GM21717 (cell line): ENCODE data around the gene RABGGTA.

Experiments
- ATAC-seq: cut with Tn5 transposase; IDR thresholded peaks from one replicate; pipeline ENCODE4 v1.9.1; 2021; ENCODE audit warnings: mild to moderate bottlenecking, moderate library complexity; ENCODE audit not compliant: unreplicated experiment

The RABGGTA gene, protein sequence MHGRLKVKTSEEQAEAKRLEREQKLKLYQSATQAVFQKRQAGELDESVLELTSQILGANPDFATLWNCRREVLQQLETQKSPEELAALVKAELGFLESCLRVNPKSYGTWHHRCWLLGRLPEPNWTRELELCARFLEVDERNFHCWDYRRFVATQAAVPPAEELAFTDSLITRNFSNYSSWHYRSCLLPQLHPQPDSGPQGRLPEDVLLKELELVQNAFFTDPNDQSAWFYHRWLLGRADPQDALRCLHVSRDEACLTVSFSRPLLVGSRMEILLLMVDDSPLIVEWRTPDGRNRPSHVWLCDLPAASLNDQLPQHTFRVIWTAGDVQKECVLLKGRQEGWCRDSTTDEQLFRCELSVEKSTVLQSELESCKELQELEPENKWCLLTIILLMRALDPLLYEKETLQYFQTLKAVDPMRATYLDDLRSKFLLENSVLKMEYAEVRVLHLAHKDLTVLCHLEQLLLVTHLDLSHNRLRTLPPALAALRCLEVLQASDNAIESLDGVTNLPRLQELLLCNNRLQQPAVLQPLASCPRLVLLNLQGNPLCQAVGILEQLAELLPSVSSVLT

DNA sequence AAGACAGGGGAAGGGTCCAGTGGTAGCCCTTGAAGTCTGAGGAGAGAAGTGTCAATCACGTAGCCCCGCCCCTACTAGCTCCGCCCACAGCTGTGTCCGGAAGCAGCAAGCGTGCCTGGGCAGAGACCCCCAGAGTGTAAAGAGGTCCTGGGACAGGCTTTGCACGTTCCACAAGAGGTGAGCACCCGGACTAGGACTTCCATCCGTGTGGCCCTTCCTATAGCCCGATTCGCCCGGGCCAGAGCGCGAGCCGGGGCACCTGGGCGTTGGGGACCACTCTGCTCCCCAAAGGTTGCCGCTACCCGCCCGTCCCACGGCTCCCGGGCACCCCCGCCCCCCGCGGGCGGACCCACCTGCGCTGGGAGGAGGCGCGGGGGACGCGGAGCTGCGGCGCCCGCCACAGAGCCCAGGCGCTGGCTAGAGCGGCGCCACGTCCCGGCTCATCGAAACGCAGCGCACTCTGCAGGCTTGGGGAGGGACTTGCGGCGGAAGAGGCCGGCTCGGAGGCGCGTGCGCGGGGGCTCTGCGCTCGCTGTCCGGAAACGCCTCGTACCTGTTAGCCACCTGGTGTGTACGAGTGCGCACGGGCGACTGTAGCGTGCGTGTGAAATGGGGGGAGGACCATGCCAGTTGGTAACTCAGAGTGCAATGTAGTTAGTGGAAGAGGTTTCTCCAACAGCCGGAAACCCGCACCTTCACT is at the start of gene RABGGTA:
Gene RABGGTA, minus strand, starts transcription at position 464 of the 700 bp plus-strand sequence. CDS start 482 bp downstream, outside the sequence.
- peak; percentile 72 for ATAC-seq

DNA sequence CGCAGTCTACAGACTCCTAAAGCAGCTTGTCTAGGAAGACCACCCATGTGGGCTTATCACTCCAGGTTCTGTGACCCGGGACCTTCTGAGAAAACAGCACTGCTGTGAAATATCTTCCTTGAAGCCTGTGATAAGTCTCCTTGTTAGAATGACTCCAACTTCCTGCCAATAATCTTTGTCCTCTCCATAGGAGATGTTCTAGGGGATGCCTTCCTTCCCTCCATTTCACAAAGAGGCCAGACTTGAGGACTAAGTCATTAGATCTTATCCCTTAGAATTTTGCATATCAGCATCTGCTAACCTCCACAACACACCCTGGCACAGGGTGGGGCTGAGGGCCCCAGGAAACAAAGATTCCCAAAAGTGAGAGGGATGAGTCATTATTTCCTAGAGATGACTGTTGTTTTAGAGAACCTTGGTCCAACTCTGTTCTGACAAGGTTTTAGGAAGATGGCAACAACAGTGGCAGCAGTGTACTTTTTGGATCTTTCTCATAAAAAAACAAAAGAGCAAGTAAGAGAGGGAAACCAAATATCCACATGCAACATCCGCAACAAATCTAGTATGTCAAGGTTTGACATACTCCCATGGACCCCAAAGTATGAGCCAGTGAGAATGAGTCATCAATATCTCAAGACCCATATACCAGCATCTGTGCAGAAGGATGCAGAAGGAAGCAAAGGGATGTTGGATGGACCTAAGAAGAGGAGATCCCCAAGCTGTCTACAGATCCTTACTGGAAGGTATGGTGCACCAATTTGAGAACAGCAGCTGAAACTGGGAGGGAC is 45.9 kb upstream of the RABGGTA start:
- ATAC-seq, result no peak

DNA sequence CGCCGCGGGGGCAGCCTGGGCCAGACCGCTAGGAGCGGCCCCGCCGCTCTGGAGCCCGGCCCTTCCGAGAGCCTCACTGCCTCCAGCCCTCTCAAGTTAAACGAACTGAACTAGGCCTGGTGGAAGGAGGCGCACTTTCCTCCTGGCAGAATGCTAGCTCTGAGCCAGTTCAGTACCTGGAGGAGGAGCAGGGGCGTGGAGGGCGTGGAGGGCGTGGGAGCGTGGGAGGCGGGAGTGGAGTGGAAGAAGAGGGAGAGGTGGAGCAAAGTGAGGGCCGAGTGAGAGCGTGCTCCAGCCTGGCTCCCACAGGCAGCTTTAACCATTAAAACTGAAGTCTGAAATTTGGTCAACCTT is 45.2 kb upstream of the RABGGTA start:
- ATAC-seq, result no peak

DNA sequence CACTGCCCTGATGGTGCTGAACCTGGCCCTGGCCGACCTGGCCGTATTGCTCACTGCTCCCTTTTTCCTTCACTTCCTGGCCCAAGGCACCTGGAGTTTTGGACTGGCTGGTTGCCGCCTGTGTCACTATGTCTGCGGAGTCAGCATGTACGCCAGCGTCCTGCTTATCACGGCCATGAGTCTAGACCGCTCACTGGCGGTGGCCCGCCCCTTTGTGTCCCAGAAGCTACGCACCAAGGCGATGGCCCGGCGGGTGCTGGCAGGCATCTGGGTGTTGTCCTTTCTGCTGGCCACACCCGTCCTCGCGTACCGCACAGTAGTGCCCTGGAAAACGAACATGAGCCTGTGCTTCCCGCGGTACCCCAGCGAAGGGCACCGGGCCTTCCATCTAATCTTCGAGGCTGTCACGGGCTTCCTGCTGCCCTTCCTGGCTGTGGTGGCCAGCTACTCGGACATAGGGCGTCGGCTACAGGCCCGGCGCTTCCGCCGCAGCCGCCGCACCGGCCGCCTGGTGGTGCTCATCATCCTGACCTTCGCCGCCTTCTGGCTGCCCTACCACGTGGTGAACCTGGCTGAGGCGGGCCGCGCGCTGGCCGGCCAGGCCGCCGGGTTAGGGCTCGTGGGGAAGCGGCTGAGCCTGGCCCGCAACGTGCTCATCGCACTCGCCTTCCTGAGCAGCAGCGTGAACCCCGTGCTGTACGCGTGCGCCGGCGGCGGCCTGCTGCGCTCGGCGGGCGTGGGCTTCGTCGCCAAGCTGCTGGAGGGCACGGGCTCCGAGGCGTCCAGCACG is 44.6 kb upstream of the RABGGTA start:
- no peak for ATAC-seq

DNA sequence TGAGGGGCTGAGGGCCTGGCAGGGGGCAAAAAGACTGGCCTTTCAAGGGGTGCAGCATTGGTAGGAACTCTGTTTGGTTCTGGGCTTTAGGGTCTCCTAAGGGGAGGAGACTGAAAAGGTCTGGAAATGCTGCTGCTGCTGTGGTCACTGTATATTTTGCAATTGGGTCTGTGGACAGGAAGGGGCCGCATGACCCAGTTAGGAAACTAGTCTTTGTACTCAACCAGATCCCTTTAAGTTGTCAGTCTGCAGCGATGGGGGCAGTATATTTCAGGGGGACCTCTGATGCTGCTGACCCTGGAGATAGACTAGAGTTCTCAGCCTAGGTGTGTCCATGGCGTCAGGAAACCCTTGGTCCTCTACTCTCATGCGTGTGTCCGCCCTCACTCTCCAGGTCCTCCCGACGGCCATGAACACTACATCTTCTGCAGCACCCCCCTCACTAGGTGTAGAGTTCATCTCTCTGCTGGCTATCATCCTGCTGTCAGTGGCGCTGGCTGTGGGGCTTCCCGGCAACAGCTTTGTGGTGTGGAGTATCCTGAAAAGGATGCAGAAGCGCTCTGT is 43.9 kb upstream of the RABGGTA start:
- no peak for ATAC-seq

DNA sequence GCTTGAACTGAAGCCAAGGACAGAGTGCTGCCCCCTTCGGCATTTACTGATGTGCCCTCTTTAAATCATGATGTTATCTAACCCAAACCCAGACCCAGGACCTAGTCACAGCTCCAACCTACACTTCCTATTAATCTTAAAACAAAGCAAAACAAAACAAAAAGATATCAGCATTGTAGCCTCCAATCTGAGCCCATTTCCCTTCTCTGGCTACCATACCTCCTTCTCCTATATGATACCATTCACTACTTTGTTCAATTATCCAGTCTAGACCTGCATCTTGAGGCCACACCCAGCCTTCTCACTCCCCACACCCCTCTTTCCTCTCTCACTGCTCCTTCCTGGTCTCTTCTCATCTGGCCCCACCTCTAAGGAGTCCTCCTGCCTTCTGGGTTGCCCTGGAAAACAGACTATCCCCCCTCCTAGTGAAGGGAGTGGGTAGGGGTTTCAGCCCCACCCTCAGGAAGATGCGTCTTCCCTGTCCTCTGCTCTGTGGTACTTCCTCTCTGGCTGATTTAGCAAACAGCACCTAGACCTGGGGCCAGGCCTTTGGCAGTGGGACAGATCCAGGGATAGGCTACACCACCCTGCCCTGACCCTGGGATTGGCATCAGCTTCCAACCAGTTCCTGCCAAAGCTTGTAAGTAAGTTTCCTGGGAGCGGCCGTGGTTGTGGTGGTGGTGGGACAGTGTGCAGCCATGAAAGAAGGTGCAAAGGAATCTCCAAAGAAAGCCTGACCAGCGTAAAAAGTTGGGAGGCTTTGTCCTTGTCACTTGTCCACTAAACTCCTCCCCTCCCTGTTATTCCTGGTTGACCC is 43.2 kb upstream of the RABGGTA start:
- ATAC-seq, result no peak

DNA sequence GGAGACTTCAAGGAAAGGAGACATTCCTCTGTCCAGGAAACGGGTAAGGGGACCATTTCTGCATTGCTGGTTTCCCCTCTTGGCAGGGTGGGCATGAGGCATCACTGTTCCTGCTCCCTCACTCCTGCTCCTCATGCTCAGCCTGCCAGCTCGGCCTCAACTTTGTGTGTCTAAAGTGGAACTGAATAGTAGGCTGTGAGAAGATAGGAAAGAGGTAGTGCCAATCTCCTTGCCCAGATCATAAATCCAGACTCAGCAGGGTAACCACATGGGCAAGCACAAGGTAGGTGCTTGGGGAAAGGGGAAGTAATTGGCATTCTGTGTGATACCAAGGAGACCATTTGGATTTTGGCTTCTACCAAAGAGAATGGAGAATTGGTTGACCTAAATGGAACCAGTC is 42.5 kb upstream of the RABGGTA start:
- no peak for ATAC-seq

DNA sequence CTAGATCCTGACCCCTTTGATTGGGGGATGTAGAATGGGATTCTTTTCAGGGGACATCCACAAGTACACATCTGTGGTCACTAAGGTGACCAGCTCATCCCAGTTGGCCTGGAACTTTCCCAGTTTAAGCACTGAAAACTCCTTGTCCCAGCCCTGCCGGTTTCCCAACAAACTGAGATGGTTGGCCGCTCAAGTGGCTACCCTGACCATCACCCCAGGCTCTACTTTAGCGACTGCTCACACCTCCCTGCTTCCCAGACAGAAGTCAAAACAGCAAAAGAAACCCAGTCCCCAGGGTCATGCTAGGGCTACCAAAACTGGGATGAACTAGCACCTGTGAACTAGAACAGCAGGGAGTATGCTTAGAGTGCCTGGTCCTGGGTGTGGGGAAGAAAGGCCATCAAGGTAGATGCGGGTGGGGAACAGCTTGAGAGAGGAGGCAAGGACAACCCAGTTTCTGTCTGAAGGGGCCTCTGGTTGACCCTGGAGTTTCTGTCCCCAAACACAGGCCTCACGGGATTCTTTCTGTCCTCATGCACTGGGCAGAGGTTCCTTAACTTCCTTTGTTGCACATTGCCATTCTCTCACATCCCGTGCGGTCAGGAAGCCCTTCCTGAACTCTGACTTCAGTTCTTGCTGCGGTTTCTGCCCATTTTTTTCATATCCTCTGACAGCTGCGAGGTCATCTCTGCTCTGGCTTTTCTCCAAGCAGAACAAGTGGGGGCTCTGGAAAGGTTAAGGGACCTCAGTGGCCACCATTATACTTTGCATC is 41.5 kb upstream of the RABGGTA start:
- no peak for ATAC-seq

DNA sequence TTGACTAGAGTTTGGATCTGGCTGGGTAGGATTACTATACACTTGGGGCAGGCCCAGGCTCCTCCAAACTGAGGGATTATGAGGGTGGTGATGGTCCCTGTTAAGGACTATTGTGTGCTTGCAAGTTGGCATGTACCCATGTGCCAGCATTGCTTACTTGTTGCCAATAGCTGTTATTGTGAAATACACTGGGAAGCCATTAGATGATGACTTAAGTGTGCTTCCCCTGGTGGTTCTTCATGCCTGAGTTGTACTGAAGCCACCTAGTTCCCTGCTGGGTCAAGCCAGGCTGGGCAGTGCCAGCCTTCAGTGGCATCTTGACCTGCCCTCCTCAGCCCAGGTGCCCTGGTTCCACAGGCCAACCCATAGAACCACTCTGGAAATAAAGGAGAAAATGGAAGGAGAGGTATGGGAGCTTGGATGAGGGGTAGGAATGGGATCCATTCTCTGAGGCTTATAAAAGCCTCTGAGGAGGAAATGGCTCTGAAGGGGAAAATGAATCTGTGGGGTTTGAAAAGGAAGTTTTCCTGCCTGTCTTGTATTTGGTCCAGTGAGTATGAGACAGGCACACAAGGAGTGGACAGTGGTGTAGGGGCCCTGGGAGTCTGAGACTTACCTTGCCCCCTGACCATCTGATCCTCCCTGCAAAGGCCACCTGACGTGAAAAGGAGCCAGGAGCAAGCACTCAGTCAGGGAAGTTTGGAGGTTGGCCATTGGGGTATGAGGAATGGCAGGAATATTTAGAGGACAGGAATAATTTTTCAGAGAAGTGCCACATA is 40.6 kb upstream of the RABGGTA start:
- ATAC-seq, result no peak

DNA sequence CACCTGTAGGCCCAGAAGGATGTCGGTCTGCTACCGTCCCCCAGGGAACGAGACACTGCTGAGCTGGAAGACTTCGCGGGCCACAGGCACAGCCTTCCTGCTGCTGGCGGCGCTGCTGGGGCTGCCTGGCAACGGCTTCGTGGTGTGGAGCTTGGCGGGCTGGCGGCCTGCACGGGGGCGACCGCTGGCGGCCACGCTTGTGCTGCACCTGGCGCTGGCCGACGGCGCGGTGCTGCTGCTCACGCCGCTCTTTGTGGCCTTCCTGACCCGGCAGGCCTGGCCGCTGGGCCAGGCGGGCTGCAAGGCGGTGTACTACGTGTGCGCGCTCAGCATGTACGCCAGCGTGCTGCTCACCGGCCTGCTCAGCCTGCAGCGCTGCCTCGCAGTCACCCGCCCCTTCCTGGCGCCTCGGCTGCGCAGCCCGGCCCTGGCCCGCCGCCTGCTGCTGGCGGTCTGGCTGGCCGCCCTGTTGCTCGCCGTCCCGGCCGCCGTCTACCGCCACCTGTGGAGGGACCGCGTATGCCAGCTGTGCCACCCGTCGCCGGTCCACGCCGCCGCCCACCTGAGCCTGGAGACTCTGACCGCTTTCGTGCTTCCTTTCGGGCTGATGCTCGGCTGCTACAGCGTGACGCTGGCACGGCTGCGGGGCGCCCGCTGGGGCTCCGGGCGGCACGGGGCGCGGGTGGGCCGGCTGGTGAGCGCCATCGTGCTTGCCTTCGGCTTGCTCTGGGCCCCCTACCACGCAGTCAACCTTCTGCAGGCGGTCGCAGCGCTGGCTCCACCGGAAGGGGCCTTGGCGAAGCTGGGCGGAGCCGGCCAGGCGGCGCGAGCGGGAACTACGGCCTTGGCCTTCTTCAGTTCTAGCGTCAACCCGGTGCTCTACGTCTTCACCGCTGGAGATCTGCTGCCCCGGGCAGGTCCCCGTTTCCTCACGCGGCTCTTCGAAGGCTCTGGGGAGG is 39.5 kb upstream of the RABGGTA start, which contains the start of gene LTB4R:
Gene LTB4R, plus strand, starts transcription at position 857 of the 959 bp plus-strand sequence. CDS start 4,150 bp downstream, outside the sequence.
- ATAC-seq, result peak; percentile 52

DNA sequence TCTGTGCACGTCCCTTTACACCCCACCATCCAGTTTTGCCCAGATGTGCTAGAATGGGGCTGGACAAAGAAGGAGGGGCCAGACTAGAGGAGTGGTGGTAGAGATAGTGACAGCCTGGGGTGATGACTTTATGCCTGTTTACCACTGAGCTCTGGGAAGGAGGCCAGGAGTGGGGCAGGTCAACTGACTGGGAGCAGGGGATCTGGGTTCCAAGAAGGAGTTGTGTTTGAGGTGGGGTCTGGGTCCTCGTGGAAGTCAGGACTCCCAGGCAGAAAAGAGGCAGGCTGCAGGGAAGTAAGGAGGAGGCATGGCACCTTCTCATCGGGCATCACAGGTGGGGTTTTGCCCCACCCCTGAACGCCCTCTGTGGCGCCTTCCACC is 38.9 kb upstream of the RABGGTA start:
- ATAC-seq, result no peak

DNA sequence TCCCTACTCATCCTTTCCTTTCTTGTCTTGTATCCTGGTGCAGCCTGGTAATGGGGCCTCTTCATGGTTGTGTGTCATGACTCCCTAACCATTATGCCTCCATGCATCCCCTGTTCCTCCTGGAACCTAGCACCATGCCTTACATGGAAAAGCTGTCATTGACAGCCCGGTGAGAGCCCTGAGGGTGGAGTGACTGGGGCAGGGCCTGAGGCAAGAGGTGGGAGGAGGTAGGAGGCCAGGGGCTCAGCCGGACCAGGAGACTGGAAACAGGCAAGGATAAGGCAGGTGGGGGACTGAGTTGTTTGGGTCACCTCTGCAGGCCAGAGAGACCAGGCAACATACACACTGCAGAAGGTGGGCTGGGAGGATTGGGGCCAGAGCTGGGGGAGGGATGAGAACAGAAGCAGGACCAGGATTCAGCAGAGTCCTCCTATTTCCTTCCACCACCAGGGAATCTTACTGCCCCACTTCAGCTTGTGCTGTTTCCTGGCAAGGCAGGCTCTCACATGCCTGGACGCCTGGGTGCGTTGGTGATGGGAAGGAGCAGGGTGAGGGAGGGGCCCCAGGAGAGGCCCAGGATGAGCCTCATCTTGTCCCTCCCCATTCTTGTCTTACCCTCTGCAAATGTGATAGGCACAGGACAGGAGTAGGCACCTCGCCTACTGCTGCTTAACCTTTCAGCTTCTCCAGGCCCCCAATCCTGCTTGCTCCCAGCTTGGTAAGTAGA is 38.3 kb upstream of the RABGGTA start, which contains the start of gene LTB4R2:
Gene LTB4R2, plus strand, starts transcription at position 603 of the 727 bp plus-strand sequence. CDS start 525 bp downstream, outside the sequence.
- ATAC-seq, result no peak

DNA sequence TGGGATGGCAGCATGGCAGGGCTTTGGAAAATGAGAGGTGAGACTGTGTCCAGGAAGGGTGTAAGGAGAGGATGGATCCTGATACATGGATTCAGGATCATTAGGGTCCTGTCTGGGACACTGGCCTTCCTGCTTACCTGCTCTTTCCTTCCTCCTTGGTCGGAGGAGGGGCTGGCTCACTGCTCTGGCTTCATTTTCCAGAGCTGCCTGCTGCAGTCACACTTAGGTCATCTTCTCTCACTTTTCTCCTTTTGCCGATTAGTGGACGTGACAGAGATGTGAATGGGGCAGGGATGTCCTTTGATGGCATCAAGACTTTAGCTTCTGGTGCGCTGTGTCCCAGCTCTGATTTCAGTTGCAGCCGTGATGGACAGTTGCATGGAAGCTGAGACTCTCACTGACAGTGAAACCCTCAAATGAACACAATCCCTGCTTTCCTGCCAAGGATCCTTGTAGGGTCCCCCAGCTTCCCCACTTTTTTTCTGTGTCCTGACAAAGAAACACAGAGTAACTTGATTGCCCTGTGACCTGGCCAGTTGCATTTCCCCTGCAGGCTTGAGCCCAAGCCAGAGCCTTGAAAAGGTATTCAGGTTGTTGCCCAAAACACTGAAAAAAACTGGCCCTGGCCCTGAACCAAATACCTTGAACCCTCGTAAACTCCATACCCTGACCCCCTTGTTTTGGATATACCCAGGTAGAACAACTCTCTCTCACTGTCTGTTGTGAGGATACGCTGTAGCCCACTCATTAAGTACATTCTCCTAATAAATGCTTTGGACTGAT is 37.1 kb upstream of the RABGGTA start:
- no peak for ATAC-seq

DNA sequence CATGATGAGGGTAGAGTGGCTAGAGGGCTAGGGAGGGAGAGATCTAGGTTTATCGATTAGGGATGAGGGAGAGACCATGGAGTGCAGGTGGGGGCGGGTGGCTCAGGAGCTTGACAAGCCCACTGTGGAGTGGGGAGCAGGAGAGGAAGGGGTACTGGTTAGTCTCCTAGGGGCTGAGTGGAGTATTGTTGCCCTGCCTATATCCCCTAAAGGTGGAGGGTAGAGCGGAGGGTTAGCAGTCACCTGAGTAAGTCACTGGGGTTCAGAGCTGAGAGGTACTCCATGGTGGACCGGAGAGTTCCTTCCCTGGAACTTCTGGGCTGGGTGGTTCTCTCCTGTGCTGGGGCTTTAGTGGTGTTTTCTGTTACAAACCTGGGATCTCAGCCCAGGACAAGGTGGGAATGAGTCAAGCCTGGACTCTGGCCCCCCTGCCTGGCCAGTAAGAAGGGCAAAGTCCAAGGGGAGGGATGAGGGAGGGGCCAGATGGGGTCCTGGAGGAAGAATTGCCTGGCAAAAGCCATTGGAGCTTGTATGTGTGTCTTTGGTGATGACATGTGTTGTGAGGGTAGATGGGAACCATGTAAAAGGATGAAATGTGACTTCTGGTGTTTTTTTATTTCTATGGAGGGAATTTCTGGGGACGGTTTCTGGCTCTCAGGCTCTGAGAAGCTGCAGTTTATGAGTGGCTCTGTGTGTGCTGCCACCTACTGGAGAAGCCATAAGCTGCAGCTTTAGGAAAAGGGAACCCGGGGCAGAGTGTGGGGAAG is 36.4 kb upstream of the RABGGTA start, which contains the start of gene CIDEB:
Gene CIDEB, minus strand, starts transcription at position 403 of the 767 bp plus-strand sequence. Its CDS starts 119 bp downstream, at position 284.
- ATAC-seq, result no peak
